ENCODE measurements around the gene TTYH2.

DNA sequence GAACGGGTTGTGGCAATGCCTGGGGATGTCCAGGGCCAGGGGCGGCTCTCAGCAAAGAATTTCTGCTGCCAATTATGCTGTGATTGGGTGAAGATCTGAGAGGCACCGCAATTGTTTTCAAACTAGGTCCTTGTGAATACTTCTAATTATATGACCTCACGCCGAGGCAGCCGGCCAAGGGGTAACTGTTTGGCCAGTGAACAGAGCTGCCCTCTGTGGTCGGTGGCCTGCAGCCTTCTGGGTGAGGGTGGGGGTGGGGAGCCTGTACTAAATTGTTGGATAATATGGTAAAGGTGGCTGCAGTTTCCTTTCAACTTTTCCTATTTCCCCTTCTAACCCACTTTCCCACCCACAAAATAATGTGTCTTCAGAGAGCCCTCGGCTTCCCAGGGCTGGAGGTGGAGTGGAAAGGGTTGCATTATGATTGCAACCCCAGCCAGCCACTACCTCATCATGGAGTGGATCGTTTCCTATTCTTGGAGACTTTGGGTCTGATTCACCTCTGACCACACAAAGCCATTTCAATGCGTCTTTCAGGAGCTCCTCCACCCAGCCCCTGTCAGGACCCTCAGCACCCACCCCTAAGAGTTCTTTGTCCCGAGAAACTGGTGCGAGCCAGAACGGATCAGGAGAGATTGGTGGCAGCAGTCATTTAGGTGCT is 58.7 kb downstream of the TTYH2 start:
- TF ChIP-seq, protein P1, sequence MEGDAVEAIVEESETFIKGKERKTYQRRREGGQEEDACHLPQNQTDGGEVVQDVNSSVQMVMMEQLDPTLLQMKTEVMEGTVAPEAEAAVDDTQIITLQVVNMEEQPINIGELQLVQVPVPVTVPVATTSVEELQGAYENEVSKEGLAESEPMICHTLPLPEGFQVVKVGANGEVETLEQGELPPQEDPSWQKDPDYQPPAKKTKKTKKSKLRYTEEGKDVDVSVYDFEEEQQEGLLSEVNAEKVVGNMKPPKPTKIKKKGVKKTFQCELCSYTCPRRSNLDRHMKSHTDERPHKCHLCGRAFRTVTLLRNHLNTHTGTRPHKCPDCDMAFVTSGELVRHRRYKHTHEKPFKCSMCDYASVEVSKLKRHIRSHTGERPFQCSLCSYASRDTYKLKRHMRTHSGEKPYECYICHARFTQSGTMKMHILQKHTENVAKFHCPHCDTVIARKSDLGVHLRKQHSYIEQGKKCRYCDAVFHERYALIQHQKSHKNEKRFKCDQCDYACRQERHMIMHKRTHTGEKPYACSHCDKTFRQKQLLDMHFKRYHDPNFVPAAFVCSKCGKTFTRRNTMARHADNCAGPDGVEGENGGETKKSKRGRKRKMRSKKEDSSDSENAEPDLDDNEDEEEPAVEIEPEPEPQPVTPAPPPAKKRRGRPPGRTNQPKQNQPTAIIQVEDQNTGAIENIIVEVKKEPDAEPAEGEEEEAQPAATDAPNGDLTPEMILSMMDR (IDR thresholded peaks at IDR 0.05) = no peak
- TF ChIP-seq EP300 (IDR thresholded peaks at IDR 0.05) = no peak
- no peak for TF ChIP-seq POLR2A (IDR thresholded peaks at IDR 0.05)
